Body of pancreas (tissue), 4 donors: Measurements from ENCODE around the gene PRM2. TPM values are rescaled to one million over a fixed set of nuclear protein-coding genes. Genes with fewer than 3 reads are reported as not detected.

Source experiments
- ATAC-seq: fragments of 150-250 bp; one replicate; pipeline ENCODE4 v1.9.1; 2016
- DNase-seq, 4 donors: peaks; one replicate each; pipeline ENCODE4 v3.0.0-alpha.2; 2019
- H3K27ac ChIP-seq, 4 donors: fragments of 200-600 bp; sonication (generic); 1 replicate in 3 of 4; 2 replicates in 1 of 4; pipeline versions ENCODE4 v1.5.1 to v1.6.1; 2016 to 2019; ENCODE audit warnings: mild to moderate bottlenecking in 1 of 4, mixed read lengths in 1 of 4, moderate library complexity in 1 of 4
- H3K27me3 ChIP-seq, 2 donors: fragments of 200-600 bp; sonication (generic); one replicate each; pipeline ENCODE4 v1.6.0; 2016; ENCODE audit warnings: mild to moderate bottlenecking in 1 of 2
- H3K36me3 ChIP-seq, 2 donors: fragments of 200-600 bp; sonication (generic); replicated peaks in 1 of 2; 2 replicates each; pipeline ENCODE4 v1.5.1; 2016; ENCODE audit warnings: low read depth in 2 of 2; ENCODE audit not compliant: insufficient read depth in 1 of 2
- H3K4me1 ChIP-seq: fragments of 200-600 bp; sonication (generic); one replicate; pipeline ENCODE4 v1.6.0; 2016
- H3K4me3 ChIP-seq, 2 donors: fragments of 200-600 bp; sonication (generic); 1 replicate in 1 of 2; 2 replicates in 1 of 2; pipeline ENCODE4 v1.5.1; 2016 to 2019
- H3K9me3 ChIP-seq, 3 donors: fragments of 200-600 bp; sonication (generic); 1 replicate in 2 of 3; 2 replicates in 1 of 3; pipeline ENCODE4 v1.5.1; 2016
- CTCF ChIP-seq, 7 experiments: fragments of 450-650 bp in 4 of 7; fragments of 200-600 bp in 3 of 7; sonication (generic) in 3 of 7; IDR thresholded peaks; one replicate each; pipeline ENCODE4 v1.5.1; 2016 to 2019; ENCODE audit warnings: antibody characterized with exemption in 7 of 7
- POLR2A ChIP-seq, 3 donors: fragments of 450-650 bp; IDR thresholded peaks; one replicate each; pipeline ENCODE4 v1.6.1; 2016; ENCODE audit warnings: antibody characterized with exemption in 3 of 3, mild to moderate bottlenecking in 2 of 3
- WGBS, 2 donors: methylation state at CpG; one replicate each; pipeline ENCODE4 v1.1.5; 2017; 5-methylcytosine and 5-hydroxymethylcytosine counted together
- intact Hi-C: fragments of 100-400 bp; cut with DNase I; formaldehyde crosslinking; loops from one replicate; pipeline ENCODE4 v1.15.1; 2023
- total RNA-seq, 2 donors: library from RNA; depleted of rRNA; stranded (reverse); fragments of >200 nt; gene quantifications; one replicate each; pipeline ENCODE4 v1.1.0, GENCODE V29; 2016

The PRM2 gene
- total RNA-seq, 2 donors from 2014 or later, result not detected

GRCh38 chr16:11250786-11251524 lies 25.3 kb downstream of the PRM2 start:
- Histone ChIP-seq H3K9me3 (no peaks in the 10 kb centered on the region), H3K27me3 (no peaks in the 10 kb centered on the region), H3K27ac (no peak overlapping the region), H3K4me1 (peaks cover 10% of the 10 kb centered on the region), H3K36me3 (no peaks in the 10 kb centered on the region), H3K4me3 (no peak overlapping the region)
- no peak for TF ChIP-seq CTCF (IDR thresholded peaks at IDR 0.05)
- TF ChIP-seq POLR2A (IDR thresholded peaks at IDR 0.05), result no peak
- intact Hi-C loops, result no loop called here
- ATAC-seq (no peak), DNase-seq (no peak)
- WGBS, 2 donors, result 88 to 94% methylated on average over 10 of the region's 10 CpGs

- Histone ChIP-seq H3K9me3 (no peaks in the 10 kb centered on the region), H3K4me3 (no peak overlapping the region), H3K27me3 (no peaks in the 10 kb centered on the region), H3K27ac (no peak overlapping the region), H3K36me3 (no peaks in the 10 kb centered on the region), H3K4me1 (peaks cover 9% of the 10 kb centered on the region)
- WGBS, 2 donors, result 68 to 74% methylated on average over 14 to 16 of the region's 16 CpGs
- intact Hi-C loops, result no loop called here
- ATAC-seq (no peak), DNase-seq (no peak)
- no peak for TF ChIP-seq POLR2A (IDR thresholded peaks at IDR 0.05)
- TF ChIP-seq CTCF (IDR thresholded peaks at IDR 0.05), result no peak
Measured at GRCh38 chr16:11250091-11250785, 26.0 kb downstream of the PRM2 start.

- 88 to 90% methylated on average over 23 to 59 of the region's 63 CpGs for WGBS, 2 donors
- H3K27me3 ChIP-seq, result no peaks in the 10 kb centered on the region
- TF ChIP-seq POLR2A (IDR thresholded peaks at IDR 0.05), result no peak
- TF ChIP-seq CTCF (IDR thresholded peaks at IDR 0.05), result no peak
- no peaks in the 10 kb centered on the region for H3K36me3 ChIP-seq
- no peaks in the 10 kb centered on the region for H3K9me3 ChIP-seq
- no peak for ATAC-seq
- H3K4me1 ChIP-seq, result peaks cover under 1% of the 10 kb centered on the region
- no peak overlapping the region for H3K27ac ChIP-seq
- DNase-seq, result no peak
- intact Hi-C loops, result no loop called here
- H3K4me3 ChIP-seq, result no peak overlapping the region
Measured at GRCh38 chr16:11249233-11250061, 26.8 kb downstream of the PRM2 start.

GRCh38 chr16:11248133-11248532 lies 28.1 kb downstream of the PRM2 start:
- 78 to 80% methylated on average over 8 of the region's 8 CpGs for WGBS, 2 donors
- Histone ChIP-seq H3K27ac (no peak overlapping the region), H3K4me1 (no peaks in the 10 kb centered on the region), H3K36me3 (no peaks in the 10 kb centered on the region), H3K27me3 (no peaks in the 10 kb centered on the region), H3K9me3 (no peaks in the 10 kb centered on the region), H3K4me3 (no peak overlapping the region)
- intact Hi-C loops, result no loop called here
- ATAC-seq, result no peak
- DNase-seq, result no peak
- no peak for TF ChIP-seq POLR2A (IDR thresholded peaks at IDR 0.05)
- no peak for TF ChIP-seq CTCF (IDR thresholded peaks at IDR 0.05)
